Neuronal stem cell (in vitro differentiated cells): ENCODE data around the gene YWHAG.
A peak's percentile ranks its signal among the peaks of the same experiment; 100 is the strongest.
"Not testable (repeated sequence)": the region's sequence is repeated elsewhere in the genome, so short reads cannot be mapped to it uniquely, and the experiment has no call there.

Experiments used
- DNase-seq: peaks from one replicate; pipeline ENCODE4 v3.0.0-alpha.2; 2013; ENCODE audit warnings: low spot score
- H2AFZ ChIP-seq: one replicate; pipeline ENCODE4 v1.6.1; 2013; ENCODE audit warnings: mild to moderate bottlenecking, low read length, inconsistent platforms
- H2AK5ac ChIP-seq: 2 replicates; pipeline ENCODE4 v1.6.1; 2013; ENCODE audit warnings: low read depth, mild to moderate bottlenecking, inconsistent platforms, low read length, moderate library complexity, mixed read lengths
- H2BK120ac ChIP-seq: 2 replicates; pipeline ENCODE4 v1.6.1; 2013; ENCODE audit warnings: low read depth, mild to moderate bottlenecking, inconsistent platforms, low read length, moderate library complexity, mixed read lengths
- H2BK12ac ChIP-seq: one replicate; pipeline ENCODE4 v1.6.1; 2013; ENCODE audit warnings: low read length, inconsistent platforms
- H2BK15ac ChIP-seq: 2 replicates; pipeline ENCODE4 v1.6.1; 2013; ENCODE audit warnings: mild to moderate bottlenecking, low read length, inconsistent platforms, mixed read lengths
- H2BK5ac ChIP-seq: one replicate; pipeline ENCODE4 v1.6.1; 2013; ENCODE audit warnings: inconsistent platforms, mild to moderate bottlenecking, low read length, moderate library complexity
- H3K14ac ChIP-seq: one replicate; pipeline ENCODE4 v1.6.1; 2013; ENCODE audit warnings: low read length, inconsistent platforms
- H3K18ac ChIP-seq: 2 replicates; pipeline ENCODE4 v1.6.1; 2013; ENCODE audit warnings: low read length, inconsistent platforms
- H3K23ac ChIP-seq: 2 replicates; pipeline ENCODE4 v1.6.1; 2013; ENCODE audit warnings: low read depth, mild to moderate bottlenecking, mixed read lengths, low read length, inconsistent platforms; ENCODE audit not compliant: poor library complexity
- H3K27ac ChIP-seq: replicated peaks from 3 replicates; pipeline ENCODE4 v1.5.1; 2013; ENCODE audit warnings: low read length, inconsistent platforms
- H3K27me3 ChIP-seq, 3 experiments: 2 replicates each; pipeline ENCODE4 v1.6.1; 2013; ENCODE audit warnings: low read length in 3 of 3, mild to moderate bottlenecking in 2 of 3, inconsistent platforms in 1 of 3, low read depth in 1 of 3, mixed read lengths in 1 of 3, moderate library complexity in 1 of 3; ENCODE audit not compliant: control insufficient read depth in 3 of 3, insufficient read depth in 3 of 3
- H3K36me3 ChIP-seq, 2 donors: replicated peaks in 1 of 2; 2 replicates each; pipeline ENCODE4 v1.6.1; 2013; ENCODE audit warnings: low read length in 2 of 2; ENCODE audit not compliant: control insufficient read depth in 2 of 2, insufficient read depth in 2 of 2
- H3K4ac ChIP-seq: 2 replicates; pipeline ENCODE4 v1.6.1; 2013; ENCODE audit warnings: inconsistent platforms, mild to moderate bottlenecking, low read length, moderate library complexity
- H3K4me1 ChIP-seq, 2 donors: 1 replicate in 1 of 2; 2 replicates in 1 of 2; pipeline ENCODE4 v1.6.1; 2013; ENCODE audit warnings: low read length in 2 of 2, low read depth in 1 of 2; ENCODE audit not compliant: control insufficient read depth in 2 of 2, insufficient read depth in 1 of 2
- H3K4me2 ChIP-seq: one replicate; pipeline ENCODE4 v1.6.1; 2013; ENCODE audit warnings: mild to moderate bottlenecking, low read length, inconsistent platforms; ENCODE audit not compliant: insufficient read depth, poor library complexity, severe bottlenecking
- H3K4me3 ChIP-seq, 2 donors: 2 replicates each; pipeline ENCODE4 v1.5.1; 2013; ENCODE audit warnings: low read length in 2 of 2, mild to moderate bottlenecking in 2 of 2, inconsistent platforms in 1 of 2, moderate library complexity in 1 of 2
- H3K79me1 ChIP-seq: one replicate; pipeline ENCODE4 v1.6.1; 2013; ENCODE audit warnings: low read depth, mild to moderate bottlenecking, inconsistent platforms, low read length, moderate library complexity
- H3K9ac ChIP-seq: one replicate; pipeline ENCODE4 v1.6.1; 2013; ENCODE audit warnings: mild to moderate bottlenecking, low read depth, low read length, inconsistent platforms; ENCODE audit not compliant: poor library complexity
- H3K9me3 ChIP-seq, 2 donors: replicated peaks in 1 of 2; 2 replicates each; pipeline versions ENCODE3 to v1.6.1; 2013; ENCODE audit warnings: low read length in 2 of 2, mild to moderate bottlenecking in 2 of 2, inconsistent platforms in 1 of 2, low read depth in 1 of 2, mixed read lengths in 1 of 2, moderate library complexity in 1 of 2; ENCODE audit not compliant: control insufficient read depth in 2 of 2, insufficient read depth in 1 of 2
- H4K8ac ChIP-seq: one replicate; pipeline ENCODE4 v1.6.1; 2013; ENCODE audit warnings: low read depth, mild to moderate bottlenecking, inconsistent platforms, low read length, moderate library complexity
- H4K91ac ChIP-seq: one replicate; pipeline ENCODE4 v1.6.1; 2013; ENCODE audit warnings: low read length, low read depth, mild to moderate bottlenecking, inconsistent platforms; ENCODE audit not compliant: poor library complexity
- WGBS, 2 donors: extraction: QIAGEN DNeasy Blood & Tissue Kit; methylation state at CpG; one replicate each; pipeline ENCODE4 v1.1.7; 2013; ENCODE audit warnings: missing lambda C conversion rate in 2 of 2, mixed read lengths in 1 of 2; ENCODE audit not compliant: insufficient read length in 2 of 2, insufficient replicate concordance in 1 of 2; ENCODE audit errors: extremely low coverage in 2 of 2; 5-methylcytosine and 5-hydroxymethylcytosine counted together

The YWHAG gene

DNA sequence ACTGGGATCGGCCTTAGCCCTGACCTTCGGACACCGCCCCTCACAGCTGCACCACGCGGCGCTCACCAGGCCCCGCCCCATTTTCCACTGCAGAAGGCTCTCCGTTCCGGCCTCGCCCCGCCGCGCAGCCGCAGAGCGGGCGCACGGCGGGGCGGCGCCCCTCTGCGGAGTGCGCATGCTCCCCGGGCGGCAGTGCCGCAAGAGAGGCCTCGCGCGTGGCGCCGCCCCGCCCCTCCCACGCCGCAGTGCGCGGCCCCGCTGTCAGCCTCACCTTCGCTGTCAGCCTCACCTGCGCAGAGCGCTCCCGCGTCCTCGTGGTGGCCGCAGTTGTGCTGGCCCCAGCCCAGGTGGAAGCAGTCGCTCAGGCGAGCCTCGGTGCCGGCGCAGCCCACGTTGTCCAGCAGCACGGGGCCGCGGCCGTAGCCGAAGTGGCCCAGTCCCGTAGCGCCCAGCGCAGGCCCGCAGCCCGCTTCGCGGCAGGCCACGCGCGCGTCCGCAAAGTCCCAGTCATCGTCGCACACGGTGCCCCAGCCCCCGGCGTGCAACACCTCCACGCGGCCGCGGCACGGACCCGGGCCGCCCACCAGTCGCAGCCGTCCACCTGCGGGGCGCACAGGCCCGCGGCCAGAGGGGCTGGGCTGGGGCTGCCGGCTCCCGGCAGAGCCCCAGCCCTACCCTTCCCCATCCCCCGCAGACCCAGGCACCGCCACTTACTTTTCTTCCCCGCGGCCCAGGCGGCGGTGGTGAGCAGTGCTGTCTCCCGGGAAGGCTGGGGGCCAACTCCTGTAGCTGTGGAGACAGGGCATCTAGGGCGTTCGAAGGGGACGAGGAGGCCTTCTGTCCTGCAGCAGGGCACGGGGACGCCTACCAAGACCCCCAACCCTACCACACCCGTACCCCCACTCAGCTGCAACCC lies 34.6 kb upstream of the YWHAG start:
- no peak overlapping the region for H2BK120ac ChIP-seq
- H3K9me3 ChIP-seq: no peaks in the 10 kb centered on the region
- WGBS, 2 donors: no CpG with 5 or more reads among the region's 99 CpGs
- peak overlapping the region; percentile 86 for H2AK5ac ChIP-seq
- no peak overlapping the region for H3K27ac ChIP-seq
- no peak overlapping the region for H4K91ac ChIP-seq
- H3K79me1 ChIP-seq: no peaks in the 10 kb centered on the region
- peak overlapping the region; percentile 80 for H2BK15ac ChIP-seq
- peaks cover 14 to 17% of the 10 kb centered on the region in 2 donors for H3K4me1 ChIP-seq
- H2AFZ ChIP-seq: peak overlapping the region; percentile 100
- peak; percentile 79 for DNase-seq
- H3K4me2 ChIP-seq: peak overlapping the region; percentile 99
- peak overlapping the region; percentile 75 for H2BK12ac ChIP-seq
- H3K4me3 ChIP-seq: peak overlapping the region; percentile 96 to 97
- H3K4ac ChIP-seq: no peak overlapping the region
- H2BK5ac ChIP-seq: peak overlapping the region; percentile 62
- peak overlapping the region; percentile 97 for H3K9ac ChIP-seq
- H4K8ac ChIP-seq: peak overlapping the region; percentile 86
- H3K36me3 ChIP-seq: no peaks in the 10 kb centered on the region
- peak overlapping the region; percentile 94 for H3K14ac ChIP-seq
- peak overlapping the region; percentile 99 for H3K18ac ChIP-seq
- no peaks in the 10 kb centered on the region for H3K27me3 ChIP-seq
- peak overlapping the region; percentile 100 for H3K23ac ChIP-seq

DNA sequence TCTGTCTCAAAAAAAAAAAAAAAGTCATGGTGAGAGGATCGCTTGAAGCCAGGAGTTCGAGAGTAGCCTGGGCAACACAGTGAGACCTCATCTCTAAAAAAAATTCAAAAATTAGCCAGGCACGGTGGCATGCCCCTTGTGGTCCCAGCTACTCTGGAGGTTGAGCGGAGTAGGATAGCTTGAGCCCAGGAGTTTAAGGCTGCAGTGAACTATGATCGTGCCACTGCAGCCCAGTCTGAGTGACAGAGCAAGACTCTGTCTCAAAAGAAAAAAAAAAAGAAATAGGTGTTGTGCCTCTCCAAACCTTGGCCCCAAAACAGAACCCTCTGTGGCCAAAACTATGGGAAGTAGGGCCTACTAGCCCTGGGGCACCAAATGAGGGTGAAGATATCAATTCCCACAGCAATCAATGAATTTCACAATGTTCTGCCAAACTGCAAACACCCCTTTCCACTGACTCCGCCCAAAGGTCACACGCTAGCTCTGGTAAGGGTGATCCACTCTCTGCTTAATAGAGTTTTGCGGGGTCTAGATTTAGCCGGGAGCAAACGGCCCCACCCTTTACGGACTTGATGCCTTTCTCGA lies 33.8 kb upstream of the YWHAG start:
- no peak overlapping the region for H2BK120ac ChIP-seq
- H2BK12ac ChIP-seq: no peak overlapping the region
- H3K18ac ChIP-seq: peak overlapping the region; percentile 20
- H3K4me2 ChIP-seq: peak overlapping the region; percentile 85
- DNase-seq: no peak
- no CpG with 5 or more reads among the region's 12 CpGs for WGBS, 2 donors
- no peak overlapping the region for H2BK15ac ChIP-seq
- no peak overlapping the region for H2AK5ac ChIP-seq
- H4K91ac ChIP-seq: no peak overlapping the region
- H4K8ac ChIP-seq: no peak overlapping the region
- no peaks in the 10 kb centered on the region for H3K36me3 ChIP-seq
- no peak overlapping the region for H3K27ac ChIP-seq
- no peaks in the 10 kb centered on the region for H3K9me3 ChIP-seq
- no peak overlapping the region for H3K4ac ChIP-seq
- H3K4me3 ChIP-seq: peak overlapping the region; percentile 75 to 96
- H3K9ac ChIP-seq: no peak overlapping the region
- peaks cover 14 to 17% of the 10 kb centered on the region in 2 donors for H3K4me1 ChIP-seq
- no peaks in the 10 kb centered on the region for H3K27me3 ChIP-seq
- no peak overlapping the region for H3K14ac ChIP-seq
- H2AFZ ChIP-seq: peak overlapping the region; percentile 100
- peak overlapping the region; percentile 100 for H3K23ac ChIP-seq
- H2BK5ac ChIP-seq: no peak overlapping the region
- H3K79me1 ChIP-seq: no peaks in the 10 kb centered on the region

- Histone ChIP-seq H4K8ac (no peak overlapping the region), H2BK5ac (no peak overlapping the region), H3K4ac (no peak overlapping the region), H3K4me3 (no peak overlapping the region), H2BK12ac (peak overlapping the region; percentile 2), H4K91ac (no peak overlapping the region), H3K14ac (no peak overlapping the region), H3K9ac (no peak overlapping the region), H2BK120ac (no peak overlapping the region), H3K27me3 (no peaks in the 10 kb centered on the region), H3K36me3 (no peaks in the 10 kb centered on the region), H3K9me3 (no peaks in the 10 kb centered on the region), H3K79me1 (no peaks in the 10 kb centered on the region), H3K27ac (no peak overlapping the region), H3K4me2 (no peak overlapping the region), H3K23ac (no peak overlapping the region), H2AK5ac (peak overlapping the region; percentile 73), H3K4me1 (peaks cover 12 to 13% of the 10 kb centered on the region in 2 donors), H2AFZ (no peak overlapping the region), H3K18ac (no peak overlapping the region), H2BK15ac (no peak overlapping the region)
- DNase-seq: no peak
- no CpG with 5 or more reads among the region's 13 CpGs for WGBS, 2 donors
Observed at GRCh38 chr7:76390092-76390491, 31.3 kb upstream of the YWHAG start.

GRCh38 chr7:76387789-76388188 lies 29.0 kb upstream of the YWHAG start:
- not testable (repeated sequence) for DNase-seq, H3K23ac ChIP-seq, H4K91ac ChIP-seq, H2BK12ac ChIP-seq, H2BK120ac ChIP-seq, H3K79me1 ChIP-seq, H3K4me1 ChIP-seq, H3K9ac ChIP-seq, H3K4me2 ChIP-seq, H2AFZ ChIP-seq, H3K14ac ChIP-seq, H3K9me3 ChIP-seq, H4K8ac ChIP-seq, H2BK15ac ChIP-seq, H3K4ac ChIP-seq, H3K36me3 ChIP-seq, H3K27me3 ChIP-seq, H3K4me3 ChIP-seq, H3K27ac ChIP-seq, H2AK5ac ChIP-seq, H3K18ac ChIP-seq, H2BK5ac ChIP-seq
- WGBS, 2 donors: no CpG with 5 or more reads among the region's 6 CpGs
